Stimulated activated CD4-positive, alpha-beta T cell treated with anti-CD3 and anti-CD28 coated beads, Interleukin-4, amount 100 ng/mL, for 48 hours (primary cell): ENCODE results near the gene DERL2.
"Not testable (repeated sequence)": the region's sequence is repeated elsewhere in the genome, so short reads cannot be mapped to it uniquely, and the experiment has no call there.

Source experiments
- DNase-seq, 2 donors: peaks; one replicate each; pipeline ENCODE4 v3.0.0-alpha.2; 2020; ENCODE audit warnings: low read depth in 2 of 2

The DERL2 gene

GRCh38 chr17:5437721-5438317 is 48.2 kb downstream of the DERL2 start:
- no peak for DNase-seq

- DNase-seq, result not testable (repeated sequence)
Observed at GRCh38 chr17:5435781-5436315, 50.1 kb downstream of the DERL2 start.

GRCh38 chr17:5434984-5435383 is 51.0 kb downstream of the DERL2 start:
- DNase-seq, result no peak

GRCh38 chr17:5431949-5432556 is 53.9 kb downstream of the DERL2 start:
- DNase-seq, result no peak

- not testable (repeated sequence) for DNase-seq
Observed at GRCh38 chr17:5431234-5431633, 54.7 kb downstream of the DERL2 start.

- DNase-seq, result no peak
Observed at GRCh38 chr17:5430413-5430999, 55.5 kb downstream of the DERL2 start.

GRCh38 chr17:5429191-5429887 is 56.6 kb downstream of the DERL2 start:
- DNase-seq, result no peak

- no peak for DNase-seq
Observed at GRCh38 chr17:5425826-5426225, 60.2 kb downstream of the DERL2 start.

GRCh38 chr17:5424909-5425308 is 61.1 kb downstream of the DERL2 start:
- no peak for DNase-seq

GRCh38 chr17:5422505-5422904 is 63.5 kb downstream of the DERL2 start:
- DNase-seq, result no peak
